ENCODE results near the gene SENP2.
"Not testable (repeated sequence)": the region's sequence is repeated elsewhere in the genome, so short reads cannot be mapped to it uniquely, and the experiment has no call there.

The SENP2 gene
- total RNA-seq, result 41.2 to 50.4 reads per million in 2 donors

- peak; percentile 99 for DNase-seq
Measured at GRCh38 chr3:185585859-185586685, at the start of gene SENP2. SENP2 (plus strand) TSS chr3:185586295; CDS start chr3:185586414, 119 bp downstream.

- no peak for DNase-seq
Measured at GRCh38 chr3:185537369-185537970, 48.6 kb upstream of the SENP2 start.

- DNase-seq, result no peak
Measured at GRCh38 chr3:185539934-185540333, 46.2 kb upstream of the SENP2 start.

- no peak for DNase-seq
Measured at GRCh38 chr3:185540695-185541094, 45.4 kb upstream of the SENP2 start.

GRCh38 chr3:185549122-185549521, 37.0 kb upstream of the SENP2 start:
- DNase-seq, result no peak

GRCh38 chr3:185549651-185550111, 36.4 kb upstream of the SENP2 start:
- no peak for DNase-seq

- no peak for DNase-seq
Measured at GRCh38 chr3:185552358-185552877, 33.7 kb upstream of the SENP2 start, which contains the start of gene LIPH. LIPH (minus strand) TSS chr3:185552588; CDS start chr3:185552471, 117 bp downstream.

GRCh38 chr3:185555101-185555501, 31.0 kb upstream of the SENP2 start:
- DNase-seq, result no peak

GRCh38 chr3:185555860-185556347, 30.2 kb upstream of the SENP2 start:
- no peak for DNase-seq

GRCh38 chr3:185556640-185557039, 29.5 kb upstream of the SENP2 start:
- DNase-seq, result not testable (repeated sequence)

- no peak for DNase-seq
Measured at GRCh38 chr3:185558395-185558794, 27.7 kb upstream of the SENP2 start.

- DNase-seq, result no peak
Measured at GRCh38 chr3:185559706-185560090, 26.4 kb upstream of the SENP2 start.

GRCh38 chr3:185560676-185561075, 25.4 kb upstream of the SENP2 start:
- no peak for DNase-seq

- DNase-seq, result no peak
Measured at GRCh38 chr3:185561374-185561943, 24.6 kb upstream of the SENP2 start.

GRCh38 chr3:185561958-185562357, 24.1 kb upstream of the SENP2 start:
- DNase-seq, result no peak

GRCh38 chr3:185572183-185572582, 13.9 kb upstream of the SENP2 start:
- DNase-seq, result no peak

- DNase-seq, result not testable (repeated sequence)
Measured at GRCh38 chr3:185575108-185575869, 10.8 kb upstream of the SENP2 start.

- no peak for DNase-seq
Measured at GRCh38 chr3:185582236-185582635, 3.9 kb upstream of the SENP2 start.

GRCh38 chr3:185582871-185583270, 3.2 kb upstream of the SENP2 start:
- no peak for DNase-seq

GRCh38 chr3:185583925-185584324, 2.2 kb upstream of the SENP2 start:
- DNase-seq, result no peak

- DNase-seq, result no peak
Measured at GRCh38 chr3:185584686-185585085, 1.4 kb upstream of the SENP2 start.

GRCh38 chr3:185585518-185585858, 607 bp upstream of the SENP2 start:
- no peak for DNase-seq

GRCh38 chr3:185586686-185587039, 568 bp downstream of the SENP2 start:
- no peak for DNase-seq

Data from T-helper 9 cell (primary cell).